ENCODE results near the gene PAX8.
A peak's percentile ranks its signal among the peaks of the same experiment; 100 is the strongest.

PAX8 gene

GRCh38 chr2:113240915-113241911, 37.5 kb downstream of the PAX8 start (continued):
- TF ChIP-seq ZNF26 (tag by site-specific recombination; IDR thresholded peaks at IDR 0.05): no peak
- TF ChIP-seq, protein P1, sequence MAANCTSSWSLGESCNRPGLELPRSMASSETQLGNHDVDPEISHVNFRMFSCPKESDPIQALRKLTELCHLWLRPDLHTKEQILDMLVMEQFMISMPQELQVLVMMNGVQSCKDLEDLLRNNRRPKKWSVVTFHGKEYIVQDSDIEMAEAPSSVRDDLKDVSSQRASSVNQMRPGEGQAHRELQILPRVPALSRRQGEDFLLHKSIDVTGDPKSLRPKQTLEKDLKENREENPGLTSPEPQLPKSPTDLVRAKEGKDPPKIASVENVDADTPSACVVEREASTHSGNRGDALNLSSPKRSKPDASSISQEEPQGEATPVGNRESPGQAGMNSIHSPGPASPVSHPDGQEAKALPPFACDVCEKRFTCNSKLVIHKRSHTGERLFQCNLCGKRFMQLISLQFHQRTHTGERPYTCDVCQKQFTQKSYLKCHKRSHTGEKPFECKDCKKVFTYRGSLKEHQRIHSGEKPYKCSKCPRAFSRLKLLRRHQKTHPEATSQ (tag by site-specific recombination; IDR thresholded peaks at IDR 0.05): no peak
- TF ChIP-seq ZNF274 (IDR thresholded peaks at IDR 0.05; ENCODE audit: low read length): no peak
- no peak for TF ChIP-seq ZNF274 (tag by site-specific recombination; IDR thresholded peaks at IDR 0.05; ENCODE audit: borderline replicate concordance)
- no peak for TF ChIP-seq ZFP3 (tag by site-specific recombination; IDR thresholded peaks at IDR 0.05; ENCODE audit: low read depth)
- TF ChIP-seq IKZF3 (tag by site-specific recombination; IDR thresholded peaks at IDR 0.05): no peak
- peak; percentile 68 for TF ChIP-seq KLF8 (tag by site-specific recombination; IDR thresholded peaks at IDR 0.05)
- TF ChIP-seq, protein P2, sequence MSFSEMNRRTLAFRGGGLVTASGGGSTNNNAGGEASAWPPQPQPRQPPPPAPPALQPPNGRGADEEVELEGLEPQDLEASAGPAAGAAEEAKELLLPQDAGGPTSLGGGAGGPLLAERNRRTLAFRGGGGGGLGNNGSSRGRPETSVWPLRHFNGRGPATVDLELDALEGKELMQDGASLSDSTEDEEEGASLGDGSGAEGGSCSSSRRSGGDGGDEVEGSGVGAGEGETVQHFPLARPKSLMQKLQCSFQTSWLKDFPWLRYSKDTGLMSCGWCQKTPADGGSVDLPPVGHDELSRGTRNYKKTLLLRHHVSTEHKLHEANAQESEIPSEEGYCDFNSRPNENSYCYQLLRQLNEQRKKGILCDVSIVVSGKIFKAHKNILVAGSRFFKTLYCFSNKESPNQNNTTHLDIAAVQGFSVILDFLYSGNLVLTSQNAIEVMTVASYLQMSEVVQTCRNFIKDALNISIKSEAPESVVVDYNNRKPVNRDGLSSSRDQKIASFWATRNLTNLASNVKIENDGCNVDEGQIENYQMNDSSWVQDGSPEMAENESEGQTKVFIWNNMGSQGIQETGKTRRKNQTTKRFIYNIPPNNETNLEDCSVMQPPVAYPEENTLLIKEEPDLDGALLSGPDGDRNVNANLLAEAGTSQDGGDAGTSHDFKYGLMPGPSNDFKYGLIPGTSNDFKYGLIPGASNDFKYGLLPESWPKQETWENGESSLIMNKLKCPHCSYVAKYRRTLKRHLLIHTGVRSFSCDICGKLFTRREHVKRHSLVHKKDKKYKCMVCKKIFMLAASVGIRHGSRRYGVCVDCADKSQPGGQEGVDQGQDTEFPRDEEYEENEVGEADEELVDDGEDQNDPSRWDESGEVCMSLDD (tag by site-specific recombination; IDR thresholded peaks at IDR 0.05): no peak
- TF ChIP-seq, protein P3, sequence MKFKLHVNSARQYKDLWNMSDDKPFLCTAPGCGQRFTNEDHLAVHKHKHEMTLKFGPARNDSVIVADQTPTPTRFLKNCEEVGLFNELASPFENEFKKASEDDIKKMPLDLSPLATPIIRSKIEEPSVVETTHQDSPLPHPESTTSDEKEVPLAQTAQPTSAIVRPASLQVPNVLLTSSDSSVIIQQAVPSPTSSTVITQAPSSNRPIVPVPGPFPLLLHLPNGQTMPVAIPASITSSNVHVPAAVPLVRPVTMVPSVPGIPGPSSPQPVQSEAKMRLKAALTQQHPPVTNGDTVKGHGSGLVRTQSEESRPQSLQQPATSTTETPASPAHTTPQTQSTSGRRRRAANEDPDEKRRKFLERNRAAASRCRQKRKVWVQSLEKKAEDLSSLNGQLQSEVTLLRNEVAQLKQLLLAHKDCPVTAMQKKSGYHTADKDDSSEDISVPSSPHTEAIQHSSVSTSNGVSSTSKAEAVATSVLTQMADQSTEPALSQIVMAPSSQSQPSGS (tag by site-specific recombination; IDR thresholded peaks at IDR 0.05; ENCODE audit: low read depth): 0 out of 2 replicates have a peak, but pooled peaks have one; percentile 10
- TF ChIP-seq PATZ1 (tag by site-specific recombination; IDR thresholded peaks at IDR 0.05): peak; percentile 90
- no peak for TF ChIP-seq ZNF677 (tag by site-specific recombination; IDR thresholded peaks at IDR 0.05)
- no peak for TF ChIP-seq ZNF394 (tag by site-specific recombination; IDR thresholded peaks at IDR 0.05; ENCODE audit: borderline replicate concordance)
- no peak for TF ChIP-seq ZNF354C (tag by site-specific recombination; IDR thresholded peaks at IDR 0.05; ENCODE audit: borderline replicate concordance, low read depth)
- TF ChIP-seq ZNF561 (tag by site-specific recombination; IDR thresholded peaks at IDR 0.05; ENCODE audit: borderline replicate concordance): no peak
- no peak for TF ChIP-seq ZNF302 (tag by site-specific recombination; IDR thresholded peaks at IDR 0.05; ENCODE audit: low read depth)
- TF ChIP-seq ZNF239 (tag by site-specific recombination; IDR thresholded peaks at IDR 0.05): no peak
- no peak for TF ChIP-seq ZNF654 (tag by site-specific recombination; IDR thresholded peaks at IDR 0.05; ENCODE audit: low read depth)
- 0 out of 2 replicates have a peak, but pooled peaks have one; percentile 26 for TF ChIP-seq ZNF18 (tag by site-specific recombination; IDR thresholded peaks at IDR 0.05)
- TF ChIP-seq HOXD13 (CRISPR knock-in tag; IDR thresholded peaks at IDR 0.05; ENCODE audit: borderline replicate concordance): no peak
- no peak for TF ChIP-seq FEZF1 (tag by site-specific recombination; IDR thresholded peaks at IDR 0.05)
- peak; percentile 60; the same call in 1 of the 2 replicates for TF ChIP-seq ZNF324 (tag by site-specific recombination; IDR thresholded peaks at IDR 0.05)
- TF ChIP-seq PBX3 (CRISPR knock-in tag; IDR thresholded peaks at IDR 0.05): no peak
- TF ChIP-seq KLF1 (tag by site-specific recombination; IDR thresholded peaks at IDR 0.05): peak; percentile 62
- no peak for TF ChIP-seq ZNF266 (tag by site-specific recombination; IDR thresholded peaks at IDR 0.05; ENCODE audit: low read depth)
